Body of pancreas (tissue), 4 donors: ENCODE results near the gene SELENOH.

Experiments
- POLR2A ChIP-seq, 3 donors: fragments of 450-650 bp; IDR thresholded peaks; one replicate each; pipeline ENCODE4 v1.6.1; 2016; ENCODE audit warnings: antibody characterized with exemption in 3 of 3, mild to moderate bottlenecking in 2 of 3
- TF ChIP-seq, protein P1 (sequence below), 7 experiments: fragments of 450-650 bp in 4 of 7; fragments of 200-600 bp in 3 of 7; sonication (generic) in 3 of 7; IDR thresholded peaks; one replicate each; pipeline ENCODE4 v1.5.1; 2016 to 2019; ENCODE audit warnings: antibody characterized with exemption in 7 of 7

DNA sequence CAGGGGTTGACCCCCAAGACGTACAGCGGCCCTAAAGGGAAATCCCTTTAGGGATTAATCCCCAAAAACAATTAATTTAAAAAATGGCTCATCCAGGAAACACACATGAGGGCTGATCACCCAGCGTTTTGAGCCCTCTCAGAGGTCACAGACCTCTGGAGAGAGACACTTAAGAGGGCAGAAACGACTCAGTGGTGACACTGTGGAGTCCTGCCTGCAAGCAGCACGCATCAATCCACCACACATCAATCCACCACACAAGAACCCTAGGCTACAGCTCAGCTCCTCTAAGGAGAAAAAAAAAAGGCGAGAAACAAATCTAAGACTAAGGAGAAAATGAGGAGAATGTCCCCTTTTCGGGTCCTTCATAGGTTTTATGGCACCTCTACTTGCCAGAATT, 12.5 kb upstream of the SELENOH start:
- TF ChIP-seq, protein P1, sequence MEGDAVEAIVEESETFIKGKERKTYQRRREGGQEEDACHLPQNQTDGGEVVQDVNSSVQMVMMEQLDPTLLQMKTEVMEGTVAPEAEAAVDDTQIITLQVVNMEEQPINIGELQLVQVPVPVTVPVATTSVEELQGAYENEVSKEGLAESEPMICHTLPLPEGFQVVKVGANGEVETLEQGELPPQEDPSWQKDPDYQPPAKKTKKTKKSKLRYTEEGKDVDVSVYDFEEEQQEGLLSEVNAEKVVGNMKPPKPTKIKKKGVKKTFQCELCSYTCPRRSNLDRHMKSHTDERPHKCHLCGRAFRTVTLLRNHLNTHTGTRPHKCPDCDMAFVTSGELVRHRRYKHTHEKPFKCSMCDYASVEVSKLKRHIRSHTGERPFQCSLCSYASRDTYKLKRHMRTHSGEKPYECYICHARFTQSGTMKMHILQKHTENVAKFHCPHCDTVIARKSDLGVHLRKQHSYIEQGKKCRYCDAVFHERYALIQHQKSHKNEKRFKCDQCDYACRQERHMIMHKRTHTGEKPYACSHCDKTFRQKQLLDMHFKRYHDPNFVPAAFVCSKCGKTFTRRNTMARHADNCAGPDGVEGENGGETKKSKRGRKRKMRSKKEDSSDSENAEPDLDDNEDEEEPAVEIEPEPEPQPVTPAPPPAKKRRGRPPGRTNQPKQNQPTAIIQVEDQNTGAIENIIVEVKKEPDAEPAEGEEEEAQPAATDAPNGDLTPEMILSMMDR (IDR thresholded peaks at IDR 0.05), result no peak
- TF ChIP-seq POLR2A (IDR thresholded peaks at IDR 0.05), result no peak
